Endothelial cell of umbilical vein (primary cell): ENCODE data around the gene MAPT. TPM values are rescaled to one million over a fixed set of nuclear protein-coding genes. Genes with fewer than 3 reads are reported as not detected.

Source experiments
- BruUV-seq: library from RNA; stranded (reverse); fragments of 400-500 nt; replicated peaks from 2 replicates; lab custom pipeline; 2021; lab: Mats Ljungman, UMichigan
- CTCF ChIA-PET: fragments of 300-600, 350-600 bp; sonication (Branson Sonifier 250); formaldehyde crosslinking; loops from one replicate; lab custom pipeline; 2021; ENCODE audit warnings: antibody characterized with exemption, inconsistent platforms; lab: Charles Lee
- POLR2A ChIA-PET: fragments of 300-600, 350-600 bp; sonication (Branson Sonifier 250); formaldehyde crosslinking; loops from one replicate; lab custom pipeline; 2021; ENCODE audit warnings: antibody characterized with exemption, inconsistent platforms; lab: Charles Lee
- DNase-seq: peaks from one replicate; pipeline ENCODE4 v3.0.0-alpha.2; 2011; ENCODE audit warnings: low read depth, low spot score
- FAIRE-seq: peaks from 2 replicates; lab custom pipeline; 2011; peaks lifted over from hg19 to GRCh38; lab: Jason Lieb, UNC
- H2AFZ ChIP-seq: 2 replicates; pipeline ENCODE4 v1.6.0; 2012; ENCODE audit warnings: low read depth, low read length, control low read depth, inconsistent platforms
- H3K27ac ChIP-seq: 2 replicates; pipeline ENCODE4 v1.5.1; 2011; ENCODE audit warnings: low read depth, mild to moderate bottlenecking, control low read depth, low read length, moderate library complexity; ENCODE audit not compliant: insufficient read depth
- H3K27me3 ChIP-seq, 2 experiments: 2 replicates each; pipeline versions ENCODE4 v1.6.0 to v1.6.1; 2011; ENCODE audit warnings: low read length in 2 of 2, mixed read lengths in 1 of 2; ENCODE audit not compliant: control insufficient read depth in 2 of 2, insufficient read depth in 2 of 2
- H3K36me3 ChIP-seq, 2 experiments: 2 replicates in 1 of 2; 3 replicates in 1 of 2; pipeline ENCODE4 v1.5.1; 2011; ENCODE audit warnings: low read length in 2 of 2, mild to moderate bottlenecking in 1 of 2, moderate library complexity in 1 of 2; ENCODE audit not compliant: control insufficient read depth in 2 of 2, insufficient read depth in 2 of 2; ENCODE audit errors: extremely low read depth in 1 of 2
- H3K4me1 ChIP-seq: 3 replicates; pipeline ENCODE4 v1.5.1; 2011; ENCODE audit warnings: mild to moderate bottlenecking, low read length; ENCODE audit not compliant: control insufficient read depth, insufficient read depth; ENCODE audit errors: extremely low read depth
- H3K4me2 ChIP-seq: 2 replicates; pipeline ENCODE4 v1.6.1; 2011; ENCODE audit warnings: low read length, control low read depth, mixed read lengths; ENCODE audit not compliant: insufficient read depth
- H3K4me3 ChIP-seq, 3 experiments: fragments of 200-600 bp in 1 of 3; sonication (generic), shearing (Covaris generic) in 1 of 3; replicated peaks in 1 of 3; 2 replicates each; pipeline ENCODE4 v1.5.1; 2011 to 2016; ENCODE audit warnings: control low read depth in 3 of 3, low read length in 3 of 3, mild to moderate bottlenecking in 2 of 3, inconsistent platforms in 1 of 3, low read depth in 1 of 3, moderate library complexity in 1 of 3; ENCODE audit not compliant: insufficient read depth in 1 of 3
- H3K79me2 ChIP-seq: 2 replicates; pipeline ENCODE4 v1.6.0; 2012; ENCODE audit warnings: low read length, inconsistent platforms; ENCODE audit not compliant: control insufficient read depth, insufficient read depth
- H3K9ac ChIP-seq: replicated peaks from 2 replicates; pipeline ENCODE3; 2011; ENCODE audit warnings: low read length, control low read depth; ENCODE audit not compliant: insufficient read depth; ENCODE audit errors: extremely low read depth
- H3K9me1 ChIP-seq: replicated peaks from 3 replicates; pipeline ENCODE4 v1.6.0; 2011; ENCODE audit warnings: mild to moderate bottlenecking, low read length; ENCODE audit not compliant: control insufficient read depth, insufficient read depth; ENCODE audit errors: extremely low read depth
- H3K9me3 ChIP-seq: replicated peaks from 2 replicates; pipeline ENCODE4 v1.5.1; 2012; ENCODE audit warnings: low read length, inconsistent platforms; ENCODE audit not compliant: control insufficient read depth, insufficient read depth
- H4K20me1 ChIP-seq: replicated peaks from 2 replicates; pipeline ENCODE3; 2011; ENCODE audit warnings: mild to moderate bottlenecking, low read length; ENCODE audit not compliant: control insufficient read depth, insufficient read depth; ENCODE audit errors: extremely low read depth
- EZH2 ChIP-seq: IDR thresholded peaks from 2 replicates; pipeline ENCODE4 v1.6.1; 2012; ENCODE audit warnings: borderline replicate concordance, low read depth, mild to moderate bottlenecking, moderate library complexity, low read length, inconsistent platforms; ENCODE audit not compliant: severe bottlenecking
- FOS ChIP-seq: IDR thresholded peaks from 2 replicates; pipeline ENCODE4 v1.6.1; 2011; ENCODE audit warnings: mild to moderate bottlenecking, low read length, moderate library complexity, borderline replicate concordance; ENCODE audit not compliant: insufficient read depth
- GATA2 ChIP-seq: IDR thresholded peaks from 2 replicates; pipeline ENCODE4 v1.7.0; 2011; ENCODE audit warnings: low read depth, mild to moderate bottlenecking, moderate library complexity, mixed read lengths, low read length; ENCODE audit not compliant: insufficient read length, insufficient read depth
- JUN ChIP-seq: IDR thresholded peaks from 2 replicates; pipeline ENCODE4 v1.6.1; 2011; ENCODE audit warnings: borderline replicate concordance, low read depth; ENCODE audit not compliant: insufficient read length, insufficient read depth
- MYC ChIP-seq: IDR thresholded peaks from one replicate; pipeline ENCODE4 v1.6.1; 2011; ENCODE audit warnings: mild to moderate bottlenecking, low read depth, low read length
- POLR2A ChIP-seq: IDR thresholded peaks from 2 replicates; pipeline ENCODE4 v1.6.1; 2012; ENCODE audit warnings: low read depth, mild to moderate bottlenecking, control low read depth, low read length
- POLR2AphosphoS5 ChIP-seq: IDR thresholded peaks from 2 replicates; pipeline ENCODE4 v1.6.1; 2012; ENCODE audit warnings: low read depth, mild to moderate bottlenecking, control low read depth, low read length, moderate library complexity; ENCODE audit not compliant: insufficient read depth
- dilution Hi-C: fragments of 300-500 bp; cut with MboI; formaldehyde crosslinking; loops from one replicate; pipeline ENCODE4 v1.15.0; 2019; ENCODE audit warnings: low sequenced_read_pairs; ENCODE audit not compliant: extremely low pct_ligation_motif_present
- intact Hi-C: fragments of 100-400 bp; cut with micrococcal nuclease; formaldehyde crosslinking; loops from one replicate; pipeline ENCODE4 v1.10.0; 2022
- polyA plus RNA-seq, 4 experiments: library from polyadenylated mRNA; depleted of rRNA in 3 of 4; stranded (reverse) in 3 of 4; unstranded in 1 of 4; fragments of >200 nt; gene quantifications; 2 replicates each; pipeline versions ENCODE4 v1.2.1 to v1.2.3, GENCODE V29; 2011 to 2012; ENCODE audit warnings: missing spikeins in 1 of 4
- total RNA-seq: library from RNA; stranded (reverse); gene quantifications from 2 replicates; pipeline ENCODE4 v1.2.3, GENCODE V29; 2021
- TF ChIP-seq, protein P1 (sequence below): IDR thresholded peaks from 2 replicates; pipeline ENCODE4 v1.6.1; 2011; ENCODE audit not compliant: insufficient read depth, insufficient read length
- TF ChIP-seq, protein P2 (sequence below), 2 donors: IDR thresholded peaks; 1 replicate in 1 of 2; 2 replicates in 1 of 2; pipeline ENCODE4 v1.5.1; 2011; ENCODE audit warnings: low read length in 2 of 2, mild to moderate bottlenecking in 2 of 2, moderate library complexity in 2 of 2, control low read depth in 1 of 2, inconsistent platforms in 1 of 2, low read depth in 1 of 2; ENCODE audit not compliant: insufficient read depth in 1 of 2; ENCODE audit errors: extremely low read depth in 1 of 2

Gene MAPT
- total and polyA plus RNA-seq, 2 donors (not counting 3 experiments of a cell fraction or from before 2014, with no cell fraction given): 0.04 to 0.51 TPM

DNA sequence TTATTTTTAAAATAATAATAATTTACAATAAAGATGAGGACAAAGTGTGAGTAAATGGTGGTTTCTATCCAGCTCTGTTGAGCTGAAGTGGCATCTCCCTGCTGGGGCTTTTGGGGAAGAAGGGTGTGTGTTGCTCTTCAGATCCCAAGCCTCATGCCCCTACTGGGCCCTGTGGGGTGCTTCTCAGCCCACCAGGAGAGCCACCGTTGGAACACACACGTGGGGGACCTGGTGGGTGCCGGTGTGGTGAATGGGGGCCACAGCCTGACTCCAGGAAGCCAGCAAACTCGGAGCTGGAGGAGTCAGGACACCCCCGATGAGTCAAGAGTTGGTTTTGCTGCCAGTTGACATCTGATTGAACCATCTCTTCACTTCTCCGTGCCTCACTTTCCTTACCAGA is 66.9 kb downstream of the MAPT start:
- H3K36me3 ChIP-seq: no peaks in the 10 kb centered on the region
- ChIA-PET CTCF (interaction anchor here (1.2 kb wide), 1 partner anchor 12 kb away, joined by 6 read pairs; no protein-coding TSS in a partner anchor), POLR2A (no interaction called here)
- intact Hi-C loops (no loop called here), dilution Hi-C loops (no loop called here)
- H2AFZ ChIP-seq: no peak overlapping the region
- TF ChIP-seq JUN (no peak), POLR2AphosphoS5 (no peak), POLR2A (no peak), EZH2 (no peak), MYC (no peak), GATA2 (no peak), FOS (no peak)
- TF ChIP-seq, protein P1, sequence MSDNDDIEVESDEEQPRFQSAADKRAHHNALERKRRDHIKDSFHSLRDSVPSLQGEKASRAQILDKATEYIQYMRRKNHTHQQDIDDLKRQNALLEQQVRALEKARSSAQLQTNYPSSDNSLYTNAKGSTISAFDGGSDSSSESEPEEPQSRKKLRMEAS: no peak
- TF ChIP-seq, protein P2, sequence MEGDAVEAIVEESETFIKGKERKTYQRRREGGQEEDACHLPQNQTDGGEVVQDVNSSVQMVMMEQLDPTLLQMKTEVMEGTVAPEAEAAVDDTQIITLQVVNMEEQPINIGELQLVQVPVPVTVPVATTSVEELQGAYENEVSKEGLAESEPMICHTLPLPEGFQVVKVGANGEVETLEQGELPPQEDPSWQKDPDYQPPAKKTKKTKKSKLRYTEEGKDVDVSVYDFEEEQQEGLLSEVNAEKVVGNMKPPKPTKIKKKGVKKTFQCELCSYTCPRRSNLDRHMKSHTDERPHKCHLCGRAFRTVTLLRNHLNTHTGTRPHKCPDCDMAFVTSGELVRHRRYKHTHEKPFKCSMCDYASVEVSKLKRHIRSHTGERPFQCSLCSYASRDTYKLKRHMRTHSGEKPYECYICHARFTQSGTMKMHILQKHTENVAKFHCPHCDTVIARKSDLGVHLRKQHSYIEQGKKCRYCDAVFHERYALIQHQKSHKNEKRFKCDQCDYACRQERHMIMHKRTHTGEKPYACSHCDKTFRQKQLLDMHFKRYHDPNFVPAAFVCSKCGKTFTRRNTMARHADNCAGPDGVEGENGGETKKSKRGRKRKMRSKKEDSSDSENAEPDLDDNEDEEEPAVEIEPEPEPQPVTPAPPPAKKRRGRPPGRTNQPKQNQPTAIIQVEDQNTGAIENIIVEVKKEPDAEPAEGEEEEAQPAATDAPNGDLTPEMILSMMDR (IDR thresholded peaks at IDR 0.05; ENCODE audit: extremely low read depth in 1 of 2, insufficient read depth in 1 of 2, low read depth in 1 of 2, low read length in 2 of 2): no peak
- H3K27me3 ChIP-seq: peaks cover 2 to 4% of the 10 kb centered on the region in 2 experiments
- H3K4me1 ChIP-seq: no peaks in the 10 kb centered on the region
- FAIRE-seq (no peak), DNase-seq (no peak)
- no peaks in the 10 kb centered on the region for H3K9me1 ChIP-seq
- no peak overlapping the region for H3K27ac ChIP-seq
- H3K9me3 ChIP-seq: no peaks in the 10 kb centered on the region
- H4K20me1 ChIP-seq: no peaks in the 10 kb centered on the region
- BruUV-seq: no TSS peak
- no peak overlapping the region for H3K4me3 ChIP-seq
- H3K79me2 ChIP-seq: no peaks in the 10 kb centered on the region
- no peak overlapping the region for H3K9ac ChIP-seq
- H3K4me2 ChIP-seq: no peak overlapping the region
